PC-9 (cell line): Measurements from ENCODE around the gene EED.
"Not testable (repeated sequence)": the region's sequence is repeated elsewhere in the genome, so short reads cannot be mapped to it uniquely, and the experiment has no call there.

ENCODE experiments used
- EZH2 ChIP-seq: fragments of 200-600 bp; sonication (generic); IDR thresholded peaks from 2 replicates; pipeline ENCODE4 v1.8.0; 2017; ENCODE audit warnings: antibody characterized with exemption, low read depth
- TF ChIP-seq, protein P1 (sequence below): fragments of 200-600 bp; sonication (generic); conservative IDR thresholded peaks from 2 replicates; pipeline ENCODE4 v1.6.1; 2017; ENCODE audit warnings: mixed run types, antibody characterized with exemption, mild to moderate bottlenecking, moderate library complexity

DNA sequence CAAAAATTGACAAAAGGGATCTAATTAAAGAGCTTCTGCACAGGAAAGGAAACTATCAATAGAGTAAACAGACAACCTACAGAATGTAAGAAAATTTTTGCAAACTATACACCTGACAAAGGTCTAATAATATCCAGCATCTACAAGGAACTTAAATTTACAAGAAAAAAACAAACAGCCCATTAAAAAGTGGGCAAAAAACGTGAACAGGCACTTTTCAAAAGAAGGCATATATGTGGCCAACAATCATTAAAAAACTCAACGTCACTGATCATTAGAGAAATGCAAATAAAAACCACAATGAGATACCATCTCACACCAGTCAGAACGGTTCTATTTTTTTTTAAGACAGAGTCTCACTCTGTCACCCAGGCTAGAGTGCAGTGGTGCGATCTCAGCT is 20.0 kb upstream of the EED start:
- TF ChIP-seq, protein P1, sequence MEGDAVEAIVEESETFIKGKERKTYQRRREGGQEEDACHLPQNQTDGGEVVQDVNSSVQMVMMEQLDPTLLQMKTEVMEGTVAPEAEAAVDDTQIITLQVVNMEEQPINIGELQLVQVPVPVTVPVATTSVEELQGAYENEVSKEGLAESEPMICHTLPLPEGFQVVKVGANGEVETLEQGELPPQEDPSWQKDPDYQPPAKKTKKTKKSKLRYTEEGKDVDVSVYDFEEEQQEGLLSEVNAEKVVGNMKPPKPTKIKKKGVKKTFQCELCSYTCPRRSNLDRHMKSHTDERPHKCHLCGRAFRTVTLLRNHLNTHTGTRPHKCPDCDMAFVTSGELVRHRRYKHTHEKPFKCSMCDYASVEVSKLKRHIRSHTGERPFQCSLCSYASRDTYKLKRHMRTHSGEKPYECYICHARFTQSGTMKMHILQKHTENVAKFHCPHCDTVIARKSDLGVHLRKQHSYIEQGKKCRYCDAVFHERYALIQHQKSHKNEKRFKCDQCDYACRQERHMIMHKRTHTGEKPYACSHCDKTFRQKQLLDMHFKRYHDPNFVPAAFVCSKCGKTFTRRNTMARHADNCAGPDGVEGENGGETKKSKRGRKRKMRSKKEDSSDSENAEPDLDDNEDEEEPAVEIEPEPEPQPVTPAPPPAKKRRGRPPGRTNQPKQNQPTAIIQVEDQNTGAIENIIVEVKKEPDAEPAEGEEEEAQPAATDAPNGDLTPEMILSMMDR = not testable (repeated sequence)
- not testable (repeated sequence) for TF ChIP-seq EZH2
